GM12873 (cell line): ENCODE results near the gene ZNF705A.
"Not testable (repeated sequence)": the region's sequence is repeated elsewhere in the genome, so short reads cannot be mapped to it uniquely, and the experiment has no call there.

Experiments used
- CTCF ChIP-seq: IDR thresholded peaks from 2 replicates; pipeline ENCODE4 v1.5.1; 2012; ENCODE audit warnings: low read depth, mild to moderate bottlenecking, moderate library complexity, low read length, control low read depth; ENCODE audit not compliant: insufficient read depth; ENCODE audit errors: missing control alignments

The ZNF705A gene

GRCh38 chr12:8226992-8227731 lies 70.3 kb downstream of the ZNF705A start, which contains the start of gene FAM90A1:
Gene FAM90A1 (minus strand): TSS chr12:8227618. CDS start chr12:8224832, 2,786 bp downstream.
- not testable (repeated sequence) for TF ChIP-seq CTCF
